Right kidney (tissue), 1 donor: Measurements from ENCODE around the gene RSRP1.
A peak's percentile ranks its signal among the peaks of the same experiment; 100 is the strongest.

Source experiments
- DNase-seq: peaks from one replicate; pipeline ENCODE4 v3.0.0-alpha.2; 2016

RSRP1 gene

GRCh38 chr1:25223471-25223870 lies 23.8 kb downstream of the RSRP1 start:
- no peak for DNase-seq

- no peak for DNase-seq
Measured at GRCh38 chr1:25222606-25223005, 24.6 kb downstream of the RSRP1 start.

GRCh38 chr1:25220666-25221065 lies 26.6 kb downstream of the RSRP1 start:
- no peak for DNase-seq

GRCh38 chr1:25219661-25220251 lies 27.5 kb downstream of the RSRP1 start:
- DNase-seq: no peak

- no peak for DNase-seq
Measured at GRCh38 chr1:25217598-25218232, 29.5 kb downstream of the RSRP1 start.

- DNase-seq: no peak
Measured at GRCh38 chr1:25217015-25217414, 30.2 kb downstream of the RSRP1 start.

- DNase-seq: no peak
Measured at GRCh38 chr1:25216123-25216522, 31.1 kb downstream of the RSRP1 start.

GRCh38 chr1:25212725-25213124 lies 34.5 kb downstream of the RSRP1 start:
- DNase-seq: no peak

GRCh38 chr1:25210728-25211127 lies 36.5 kb downstream of the RSRP1 start:
- no peak for DNase-seq

GRCh38 chr1:25209516-25209915 lies 37.7 kb downstream of the RSRP1 start:
- DNase-seq: no peak

- DNase-seq: no peak
Measured at GRCh38 chr1:25208561-25209222, 38.6 kb downstream of the RSRP1 start.

- no peak for DNase-seq
Measured at GRCh38 chr1:25208092-25208491, 39.2 kb downstream of the RSRP1 start.

GRCh38 chr1:25206201-25206600 lies 41.1 kb downstream of the RSRP1 start:
- no peak for DNase-seq

GRCh38 chr1:25205786-25206185 lies 41.5 kb downstream of the RSRP1 start:
- no peak for DNase-seq

GRCh38 chr1:25204797-25205480 lies 42.3 kb downstream of the RSRP1 start:
- peak; percentile 49 for DNase-seq

GRCh38 chr1:25201006-25201405 lies 46.2 kb downstream of the RSRP1 start:
- no peak for DNase-seq

GRCh38 chr1:25199819-25200620 lies 47.2 kb downstream of the RSRP1 start:
- DNase-seq: no peak

- DNase-seq: no peak
Measured at GRCh38 chr1:25198663-25199252, 48.5 kb downstream of the RSRP1 start.

- peak; percentile 40 for DNase-seq
Measured at GRCh38 chr1:25197982-25198662, 49.1 kb downstream of the RSRP1 start.

- DNase-seq: peak; percentile 69
Measured at GRCh38 chr1:25197235-25197975, 49.8 kb downstream of the RSRP1 start.

- no peak for DNase-seq
Measured at GRCh38 chr1:25196830-25197229, 50.4 kb downstream of the RSRP1 start.
